ENCODE results near the gene CDH4. TPM values are rescaled to one million over a fixed set of nuclear protein-coding genes. Genes with fewer than 3 reads are reported as not detected.

The CDH4 gene
- total and polyA plus RNA-seq, 2 donors (not counting 1 experiment from before 2014, with no cell fraction given), result not detected

DNA sequence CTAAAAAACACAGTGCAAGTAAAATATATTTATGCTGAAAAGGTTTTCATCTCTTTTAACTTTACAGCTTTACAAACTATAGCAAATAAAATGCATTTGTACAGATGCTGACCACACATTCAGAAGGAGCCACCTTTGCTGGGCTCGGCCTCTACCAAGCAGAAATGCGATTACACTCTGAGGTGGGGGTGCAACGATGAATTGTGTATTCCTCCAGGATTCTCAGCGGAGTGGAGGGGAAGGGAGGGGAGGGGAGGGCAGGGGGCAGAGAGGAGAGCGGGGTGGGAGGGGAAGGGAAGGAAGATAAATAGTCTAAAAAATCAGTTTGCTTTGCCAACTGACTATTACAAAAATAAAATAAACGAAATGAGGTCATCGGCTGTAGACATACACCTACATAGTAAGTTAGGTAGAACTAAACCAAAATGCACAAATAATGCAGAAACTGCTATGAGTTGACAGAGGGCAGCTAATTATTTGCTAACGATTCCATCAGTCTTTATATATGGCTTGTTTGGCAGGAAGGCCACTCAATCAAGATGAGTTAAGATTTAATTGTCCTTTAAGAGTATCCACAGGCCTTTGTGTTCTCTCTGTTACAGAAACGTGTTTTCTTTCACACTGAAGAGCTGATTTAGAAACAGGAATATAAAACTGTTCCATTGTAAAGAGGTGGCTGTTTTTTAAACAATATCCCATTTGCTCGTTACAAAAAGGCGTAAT lies 723.5 kb downstream of the CDH4 start:
- Histone ChIP-seq H3K4me3 (ENCODE audit: control extremely low read depth in 1 of 5, extremely low read depth in 1 of 5, insufficient read depth in 1 of 5, low read depth in 2 of 5, low read length in 4 of 5) (no peak overlapping the region), H3K27me3 (replicated peaks in 1 of 4; ENCODE audit: control extremely low read depth in 1 of 4, control insufficient read depth in 3 of 4, insufficient read depth in 4 of 4, low read length in 3 of 4) (no peaks in the 10 kb centered on the region), H3K9me3 (ENCODE audit: control extremely low read depth in 1 of 3, control insufficient read depth in 2 of 3, insufficient read depth in 1 of 3, low read length in 2 of 3) (no peaks in the 10 kb centered on the region), H4K20me1 (ENCODE audit: control insufficient read depth, insufficient read depth, low read length, poor library complexity, severe bottlenecking) (peaks cover 9% of the 10 kb centered on the region), H2AFZ (ENCODE audit: insufficient read depth, low read depth, low read length, poor library complexity, severe bottlenecking) (no peak overlapping the region), H3K79me2 (ENCODE audit: control insufficient read depth, insufficient read depth, low read length) (peaks cover 17% of the 10 kb centered on the region), H3K36me3 (replicated peaks in 1 of 2; ENCODE audit: control extremely low read depth in 1 of 2, control insufficient read depth in 1 of 2, extremely low read depth in 1 of 2, insufficient read depth in 2 of 2, low read length in 1 of 2) (peaks cover 3 to 40% of the 10 kb centered on the region in 2 experiments), H3K4me2 (replicated peaks; ENCODE audit: low read depth, low read length, poor library complexity, severe bottlenecking) (no peak overlapping the region), H3K4me1 (ENCODE audit: control insufficient read depth in 2 of 2, insufficient read depth in 2 of 2, low read length in 2 of 2) (no peaks in the 10 kb centered on the region), H3K27ac (ENCODE audit: low read length in 2 of 2) (no peak overlapping the region), H3K9ac (ENCODE audit: low read length) (no peak overlapping the region)
- intact Hi-C loops (cut with micrococcal nuclease), result no loop called here
- TF ChIP-seq, protein P1, sequence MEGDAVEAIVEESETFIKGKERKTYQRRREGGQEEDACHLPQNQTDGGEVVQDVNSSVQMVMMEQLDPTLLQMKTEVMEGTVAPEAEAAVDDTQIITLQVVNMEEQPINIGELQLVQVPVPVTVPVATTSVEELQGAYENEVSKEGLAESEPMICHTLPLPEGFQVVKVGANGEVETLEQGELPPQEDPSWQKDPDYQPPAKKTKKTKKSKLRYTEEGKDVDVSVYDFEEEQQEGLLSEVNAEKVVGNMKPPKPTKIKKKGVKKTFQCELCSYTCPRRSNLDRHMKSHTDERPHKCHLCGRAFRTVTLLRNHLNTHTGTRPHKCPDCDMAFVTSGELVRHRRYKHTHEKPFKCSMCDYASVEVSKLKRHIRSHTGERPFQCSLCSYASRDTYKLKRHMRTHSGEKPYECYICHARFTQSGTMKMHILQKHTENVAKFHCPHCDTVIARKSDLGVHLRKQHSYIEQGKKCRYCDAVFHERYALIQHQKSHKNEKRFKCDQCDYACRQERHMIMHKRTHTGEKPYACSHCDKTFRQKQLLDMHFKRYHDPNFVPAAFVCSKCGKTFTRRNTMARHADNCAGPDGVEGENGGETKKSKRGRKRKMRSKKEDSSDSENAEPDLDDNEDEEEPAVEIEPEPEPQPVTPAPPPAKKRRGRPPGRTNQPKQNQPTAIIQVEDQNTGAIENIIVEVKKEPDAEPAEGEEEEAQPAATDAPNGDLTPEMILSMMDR (IDR thresholded peaks at IDR 0.05), result no peak
- TF ChIP-seq EZH2 (IDR thresholded peaks at IDR 0.05; ENCODE audit: borderline replicate concordance, insufficient read depth, low read depth, low read length, poor library complexity, severe bottlenecking), result no peak
- ChIA-PET POLR2A (no interaction called here), CTCF (no interaction called here)
- Mint-ChIP-seq H3K4me1 (no peaks in the 10 kb centered on the region), H3K9me3 (ENCODE audit: insufficient read depth) (no peaks in the 10 kb centered on the region), H3K27ac (no peak overlapping the region), H3K27me3 (no peaks in the 10 kb centered on the region), H3K4me3 (no peak overlapping the region)
- DNase-seq (no peak), ATAC-seq (ENCODE audit: low read depth) (no peak)
- 100% methylated on average over 2 of the region's 11 CpGs for WGBS (ENCODE audit: insufficient coverage)

DNA sequence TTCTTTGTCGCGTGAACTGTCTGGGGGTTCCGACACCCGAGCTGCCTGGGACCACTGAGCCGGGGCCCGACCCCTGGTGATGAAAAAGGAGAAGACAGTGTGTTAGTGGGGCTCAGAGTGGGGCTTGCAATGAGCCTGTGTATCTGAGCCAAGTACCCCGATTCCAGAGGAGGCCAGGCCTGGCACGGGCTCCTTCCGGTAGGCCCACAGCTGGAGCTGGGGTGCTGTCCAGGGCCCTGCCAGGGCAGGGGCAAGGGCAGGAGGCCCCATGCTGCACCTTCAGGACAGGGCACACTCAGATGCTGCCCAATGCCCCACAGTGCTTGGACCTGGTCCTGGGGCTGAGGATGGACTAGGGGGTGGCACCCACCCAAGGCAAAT lies 724.2 kb downstream of the CDH4 start:
- WGBS (ENCODE audit: insufficient coverage), result 100% methylated on average over 9 of the region's 9 CpGs

More for the DNA sequence above, 724.2 kb downstream of the CDH4 start:
- H3K27ac ChIP-seq (ENCODE audit: low read length in 2 of 2), result no peak overlapping the region
- no peak overlapping the region for H2AFZ ChIP-seq (ENCODE audit: insufficient read depth, low read depth, low read length, poor library complexity, severe bottlenecking)
- H3K9ac ChIP-seq (ENCODE audit: low read length), result no peak overlapping the region
- Mint-ChIP-seq H3K27ac (no peak overlapping the region), H3K27me3 (no peaks in the 10 kb centered on the region), H3K4me1 (peaks cover 3% of the 10 kb centered on the region), H3K9me3 (ENCODE audit: insufficient read depth) (no peaks in the 10 kb centered on the region), H3K4me3 (no peak overlapping the region)
- H3K79me2 ChIP-seq (ENCODE audit: control insufficient read depth, insufficient read depth, low read length), result peaks cover 23% of the 10 kb centered on the region
- H3K9me3 ChIP-seq (ENCODE audit: control extremely low read depth in 1 of 3, control insufficient read depth in 2 of 3, insufficient read depth in 1 of 3, low read length in 2 of 3), result no peaks in the 10 kb centered on the region
- no peak for ATAC-seq (ENCODE audit: low read depth)
- H3K36me3 ChIP-seq (replicated peaks in 1 of 2; ENCODE audit: control extremely low read depth in 1 of 2, control insufficient read depth in 1 of 2, extremely low read depth in 1 of 2, insufficient read depth in 2 of 2, low read length in 1 of 2), result peaks cover 3 to 43% of the 10 kb centered on the region in 2 experiments
- no peaks in the 10 kb centered on the region for H3K4me1 ChIP-seq (ENCODE audit: control insufficient read depth in 2 of 2, insufficient read depth in 2 of 2, low read length in 2 of 2)
- ChIA-PET CTCF (no interaction called here), POLR2A (no interaction called here)
- H3K4me3 ChIP-seq (ENCODE audit: control extremely low read depth in 1 of 5, extremely low read depth in 1 of 5, insufficient read depth in 1 of 5, low read depth in 2 of 5, low read length in 4 of 5), result no peak overlapping the region
- H3K27me3 ChIP-seq (replicated peaks in 1 of 4; ENCODE audit: control extremely low read depth in 1 of 4, control insufficient read depth in 3 of 4, insufficient read depth in 4 of 4, low read length in 3 of 4), result no peaks in the 10 kb centered on the region
- no peak overlapping the region for H3K4me2 ChIP-seq (replicated peaks; ENCODE audit: low read depth, low read length, poor library complexity, severe bottlenecking)
- no peak for DNase-seq
- peaks cover 9% of the 10 kb centered on the region for H4K20me1 ChIP-seq (ENCODE audit: control insufficient read depth, insufficient read depth, low read length, poor library complexity, severe bottlenecking)
- intact Hi-C loops (cut with micrococcal nuclease), result no loop called here
- TF ChIP-seq, protein P1 (IDR thresholded peaks at IDR 0.05), result no peak
- TF ChIP-seq EZH2 (IDR thresholded peaks at IDR 0.05; ENCODE audit: borderline replicate concordance, insufficient read depth, low read depth, low read length, poor library complexity, severe bottlenecking), result no peak

Measured in B cell (primary cell).